ENCODE data around the gene NECTIN2.
"Not testable (repeated sequence)": the region's sequence is repeated elsewhere in the genome, so short reads cannot be mapped to it uniquely, and the experiment has no call there.

Gene NECTIN2

DNA sequence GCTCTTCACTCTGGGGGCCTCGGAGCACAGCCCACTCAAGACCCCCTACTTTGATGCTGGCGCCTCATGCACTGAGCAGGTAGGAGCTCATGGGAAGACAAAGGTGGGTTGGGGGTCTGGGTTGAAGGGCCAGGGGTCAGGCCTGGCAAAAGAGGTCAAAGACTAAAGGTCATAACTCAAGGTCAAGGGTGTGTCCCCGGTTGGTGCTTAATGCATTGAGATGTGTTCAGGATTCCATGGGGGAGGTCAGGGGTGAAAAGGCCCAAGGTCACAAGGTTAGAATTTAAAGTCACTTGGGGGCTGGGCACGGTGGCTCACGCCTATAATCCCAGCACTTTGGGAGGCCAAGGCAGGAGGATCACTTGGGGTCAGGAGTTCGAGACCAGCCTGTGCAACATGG, 40.0 kb downstream of the NECTIN2 start:
- no peak for TF ChIP-seq ZFP30 (CRISPR knock-in tag; IDR thresholded peaks at IDR 0.05)
- TF ChIP-seq ZC3H10 (CRISPR knock-in tag; IDR thresholded peaks at IDR 0.05): no peak
- ATAC-seq: no peak

DNA sequence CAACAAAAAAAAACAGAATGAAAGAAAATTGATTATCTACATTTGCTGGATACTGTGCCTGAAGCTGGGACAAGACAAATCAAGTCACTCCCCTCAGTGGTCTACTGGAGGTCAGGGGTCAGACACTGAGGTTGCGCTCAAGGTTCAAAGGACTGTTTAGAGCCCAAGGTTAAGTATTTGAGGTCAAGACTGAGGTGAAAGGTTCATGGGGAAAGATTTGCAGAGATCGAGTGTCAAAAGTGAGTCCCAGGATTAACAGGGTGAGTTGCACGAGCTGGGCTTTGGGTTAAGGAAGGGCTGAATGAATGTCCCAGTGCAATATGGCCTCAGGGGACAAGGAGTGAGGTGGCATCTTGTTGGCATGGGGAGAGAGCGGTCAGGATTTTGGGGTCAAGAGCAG, 41.6 kb downstream of the NECTIN2 start:
- TF ChIP-seq TCF4 (CRISPR knock-in tag; IDR thresholded peaks at IDR 0.05; ENCODE audit: borderline replicate concordance) (no peak), CSDC2 (CRISPR knock-in tag; IDR thresholded peaks at IDR 0.05) (no peak), BACH2 (CRISPR knock-in tag; IDR thresholded peaks at IDR 0.05; ENCODE audit: borderline replicate concordance) (no peak), ESRRG (CRISPR knock-in tag; IDR thresholded peaks at IDR 0.05) (no peak), ZNF70 (CRISPR knock-in tag; IDR thresholded peaks at IDR 0.05) (no peak), ISL1 (CRISPR knock-in tag; IDR thresholded peaks at IDR 0.05) (no peak), ZFP3 (CRISPR knock-in tag; IDR thresholded peaks at IDR 0.05) (no peak), ZNF8 (CRISPR knock-in tag; IDR thresholded peaks at IDR 0.05) (no peak), PPARA (CRISPR knock-in tag; IDR thresholded peaks at IDR 0.05; ENCODE audit: borderline replicate concordance) (no peak), ARNTL (CRISPR knock-in tag; IDR thresholded peaks at IDR 0.05; ENCODE audit: borderline replicate concordance, low read depth) (no peak), TOX (CRISPR knock-in tag; IDR thresholded peaks at IDR 0.05; ENCODE audit: borderline replicate concordance) (no peak), GLIS3 (CRISPR knock-in tag; IDR thresholded peaks at IDR 0.05) (no peak), OSR1 (CRISPR knock-in tag; IDR thresholded peaks at IDR 0.05) (no peak), RARB (CRISPR knock-in tag; IDR thresholded peaks at IDR 0.05) (no peak), ZFP30 (CRISPR knock-in tag; IDR thresholded peaks at IDR 0.05) (no peak)
- TF ChIP-seq, protein P1, sequence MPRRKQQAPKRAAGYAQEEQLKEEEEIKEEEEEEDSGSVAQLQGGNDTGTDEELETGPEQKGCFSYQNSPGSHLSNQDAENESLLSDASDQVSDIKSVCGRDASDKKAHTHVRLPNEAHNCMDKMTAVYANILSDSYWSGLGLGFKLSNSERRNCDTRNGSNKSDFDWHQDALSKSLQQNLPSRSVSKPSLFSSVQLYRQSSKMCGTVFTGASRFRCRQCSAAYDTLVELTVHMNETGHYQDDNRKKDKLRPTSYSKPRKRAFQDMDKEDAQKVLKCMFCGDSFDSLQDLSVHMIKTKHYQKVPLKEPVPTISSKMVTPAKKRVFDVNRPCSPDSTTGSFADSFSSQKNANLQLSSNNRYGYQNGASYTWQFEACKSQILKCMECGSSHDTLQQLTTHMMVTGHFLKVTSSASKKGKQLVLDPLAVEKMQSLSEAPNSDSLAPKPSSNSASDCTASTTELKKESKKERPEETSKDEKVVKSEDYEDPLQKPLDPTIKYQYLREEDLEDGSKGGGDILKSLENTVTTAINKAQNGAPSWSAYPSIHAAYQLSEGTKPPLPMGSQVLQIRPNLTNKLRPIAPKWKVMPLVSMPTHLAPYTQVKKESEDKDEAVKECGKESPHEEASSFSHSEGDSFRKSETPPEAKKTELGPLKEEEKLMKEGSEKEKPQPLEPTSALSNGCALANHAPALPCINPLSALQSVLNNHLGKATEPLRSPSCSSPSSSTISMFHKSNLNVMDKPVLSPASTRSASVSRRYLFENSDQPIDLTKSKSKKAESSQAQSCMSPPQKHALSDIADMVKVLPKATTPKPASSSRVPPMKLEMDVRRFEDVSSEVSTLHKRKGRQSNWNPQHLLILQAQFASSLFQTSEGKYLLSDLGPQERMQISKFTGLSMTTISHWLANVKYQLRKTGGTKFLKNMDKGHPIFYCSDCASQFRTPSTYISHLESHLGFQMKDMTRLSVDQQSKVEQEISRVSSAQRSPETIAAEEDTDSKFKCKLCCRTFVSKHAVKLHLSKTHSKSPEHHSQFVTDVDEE (CRISPR knock-in tag; IDR thresholded peaks at IDR 0.05): no peak
- TF ChIP-seq, protein P2, sequence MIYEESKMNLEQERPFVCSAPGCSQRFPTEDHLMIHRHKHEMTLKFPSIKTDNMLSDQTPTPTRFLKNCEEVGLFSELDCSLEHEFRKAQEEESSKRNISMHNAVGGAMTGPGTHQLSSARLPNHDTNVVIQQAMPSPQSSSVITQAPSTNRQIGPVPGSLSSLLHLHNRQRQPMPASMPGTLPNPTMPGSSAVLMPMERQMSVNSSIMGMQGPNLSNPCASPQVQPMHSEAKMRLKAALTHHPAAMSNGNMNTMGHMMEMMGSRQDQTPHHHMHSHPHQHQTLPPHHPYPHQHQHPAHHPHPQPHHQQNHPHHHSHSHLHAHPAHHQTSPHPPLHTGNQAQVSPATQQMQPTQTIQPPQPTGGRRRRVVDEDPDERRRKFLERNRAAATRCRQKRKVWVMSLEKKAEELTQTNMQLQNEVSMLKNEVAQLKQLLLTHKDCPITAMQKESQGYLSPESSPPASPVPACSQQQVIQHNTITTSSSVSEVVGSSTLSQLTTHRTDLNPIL (CRISPR knock-in tag; IDR thresholded peaks at IDR 0.05; ENCODE audit: low read depth): no peak
- TF ChIP-seq, protein P3, sequence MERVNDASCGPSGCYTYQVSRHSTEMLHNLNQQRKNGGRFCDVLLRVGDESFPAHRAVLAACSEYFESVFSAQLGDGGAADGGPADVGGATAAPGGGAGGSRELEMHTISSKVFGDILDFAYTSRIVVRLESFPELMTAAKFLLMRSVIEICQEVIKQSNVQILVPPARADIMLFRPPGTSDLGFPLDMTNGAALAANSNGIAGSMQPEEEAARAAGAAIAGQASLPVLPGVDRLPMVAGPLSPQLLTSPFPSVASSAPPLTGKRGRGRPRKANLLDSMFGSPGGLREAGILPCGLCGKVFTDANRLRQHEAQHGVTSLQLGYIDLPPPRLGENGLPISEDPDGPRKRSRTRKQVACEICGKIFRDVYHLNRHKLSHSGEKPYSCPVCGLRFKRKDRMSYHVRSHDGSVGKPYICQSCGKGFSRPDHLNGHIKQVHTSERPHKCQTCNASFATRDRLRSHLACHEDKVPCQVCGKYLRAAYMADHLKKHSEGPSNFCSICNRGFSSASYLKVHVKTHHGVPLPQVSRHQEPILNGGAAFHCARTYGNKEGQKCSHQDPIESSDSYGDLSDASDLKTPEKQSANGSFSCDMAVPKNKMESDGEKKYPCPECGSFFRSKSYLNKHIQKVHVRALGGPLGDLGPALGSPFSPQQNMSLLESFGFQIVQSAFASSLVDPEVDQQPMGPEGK (CRISPR knock-in tag; IDR thresholded peaks at IDR 0.05; ENCODE audit: borderline replicate concordance): no peak
- TF ChIP-seq, protein P4, sequence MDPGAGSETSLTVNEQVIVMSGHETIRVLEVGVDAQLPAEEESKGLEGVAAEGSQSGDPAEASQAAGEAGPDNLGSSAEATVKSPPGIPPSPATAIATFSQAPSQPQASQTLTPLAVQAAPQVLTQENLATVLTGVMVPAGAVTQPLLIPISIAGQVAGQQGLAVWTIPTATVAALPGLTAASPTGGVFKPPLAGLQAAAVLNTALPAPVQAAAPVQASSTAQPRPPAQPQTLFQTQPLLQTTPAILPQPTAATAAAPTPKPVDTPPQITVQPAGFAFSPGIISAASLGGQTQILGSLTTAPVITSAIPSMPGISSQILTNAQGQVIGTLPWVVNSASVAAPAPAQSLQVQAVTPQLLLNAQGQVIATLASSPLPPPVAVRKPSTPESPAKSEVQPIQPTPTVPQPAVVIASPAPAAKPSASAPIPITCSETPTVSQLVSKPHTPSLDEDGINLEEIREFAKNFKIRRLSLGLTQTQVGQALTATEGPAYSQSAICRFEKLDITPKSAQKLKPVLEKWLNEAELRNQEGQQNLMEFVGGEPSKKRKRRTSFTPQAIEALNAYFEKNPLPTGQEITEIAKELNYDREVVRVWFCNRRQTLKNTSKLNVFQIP (CRISPR knock-in tag; IDR thresholded peaks at IDR 0.05; ENCODE audit: borderline replicate concordance, low read depth): no peak
- ATAC-seq: no peak

DNA sequence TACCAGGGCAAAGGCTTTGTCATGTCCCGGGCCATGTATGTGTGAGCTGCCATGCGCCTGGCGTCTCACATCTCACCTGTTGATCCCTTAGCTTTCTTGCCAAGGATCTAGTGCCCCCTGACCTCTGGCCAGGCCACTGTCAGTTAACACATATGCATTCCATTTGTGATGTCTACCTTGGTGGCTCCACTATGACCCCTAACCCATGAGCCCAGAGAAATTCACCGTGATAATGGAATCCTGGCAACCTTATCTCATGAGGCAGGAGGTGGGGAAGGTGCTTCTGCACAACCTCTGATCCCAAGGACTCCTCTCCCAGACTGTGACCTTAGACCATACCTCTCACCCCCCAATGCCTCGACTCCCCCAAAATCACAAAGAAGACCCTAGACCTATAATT, 42.2 kb downstream of the NECTIN2 start:
- not testable (repeated sequence) for ATAC-seq

DNA sequence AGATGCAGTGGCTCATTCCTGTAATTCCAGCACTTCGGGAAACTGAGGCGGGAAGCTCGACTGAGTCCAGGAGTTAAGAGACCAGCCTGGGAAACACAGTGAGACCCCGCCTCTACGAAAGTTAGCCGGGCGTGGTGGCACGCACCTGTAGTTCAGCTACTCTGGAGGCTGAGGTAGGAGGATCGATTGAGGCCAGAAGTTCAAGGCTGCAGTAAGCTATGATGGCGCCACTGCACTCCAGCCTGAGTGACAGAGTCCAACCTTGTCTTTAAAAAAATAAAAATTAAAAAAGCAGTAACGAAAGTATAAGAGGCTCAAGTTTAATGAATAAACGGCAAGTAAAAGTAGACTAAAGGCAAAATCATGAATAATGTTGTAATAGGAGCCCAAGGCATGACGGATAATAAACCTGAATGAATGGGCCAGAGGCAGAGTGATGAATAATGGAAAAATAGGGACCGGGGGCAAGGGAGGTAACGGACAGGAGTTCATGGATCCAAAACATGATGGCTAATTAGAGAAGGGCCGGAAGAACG, 43.8 kb downstream of the NECTIN2 start:
- no peak for ATAC-seq
- TF ChIP-seq, protein P5, sequence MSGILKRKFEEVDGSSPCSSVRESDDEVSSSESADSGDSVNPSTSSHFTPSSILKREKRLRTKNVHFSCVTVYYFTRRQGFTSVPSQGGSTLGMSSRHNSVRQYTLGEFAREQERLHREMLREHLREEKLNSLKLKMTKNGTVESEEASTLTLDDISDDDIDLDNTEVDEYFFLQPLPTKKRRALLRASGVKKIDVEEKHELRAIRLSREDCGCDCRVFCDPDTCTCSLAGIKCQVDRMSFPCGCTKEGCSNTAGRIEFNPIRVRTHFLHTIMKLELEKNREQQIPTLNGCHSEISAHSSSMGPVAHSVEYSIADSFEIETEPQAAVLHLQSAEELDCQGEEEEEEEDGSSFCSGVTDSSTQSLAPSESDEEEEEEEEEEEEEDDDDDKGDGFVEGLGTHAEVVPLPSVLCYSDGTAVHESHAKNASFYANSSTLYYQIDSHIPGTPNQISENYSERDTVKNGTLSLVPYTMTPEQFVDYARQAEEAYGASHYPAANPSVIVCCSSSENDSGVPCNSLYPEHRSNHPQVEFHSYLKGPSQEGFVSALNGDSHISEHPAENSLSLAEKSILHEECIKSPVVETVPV (CRISPR knock-in tag; IDR thresholded peaks at IDR 0.05): no peak
- TF ChIP-seq ARNTL (CRISPR knock-in tag; IDR thresholded peaks at IDR 0.05; ENCODE audit: borderline replicate concordance, low read depth): no peak
- no peak for TF ChIP-seq TCF4 (CRISPR knock-in tag; IDR thresholded peaks at IDR 0.05; ENCODE audit: borderline replicate concordance)
- no peak for TF ChIP-seq TOX (CRISPR knock-in tag; IDR thresholded peaks at IDR 0.05; ENCODE audit: borderline replicate concordance)
- TF ChIP-seq ZNF70 (CRISPR knock-in tag; IDR thresholded peaks at IDR 0.05): no peak
- TF ChIP-seq ZNF565 (CRISPR knock-in tag; conservative IDR thresholded peaks at IDR 0.05; ENCODE audit: low read depth): no peak
- no peak for TF ChIP-seq ZC3H10 (CRISPR knock-in tag; IDR thresholded peaks at IDR 0.05)
- TF ChIP-seq, protein P1 (CRISPR knock-in tag; IDR thresholded peaks at IDR 0.05): no peak
- TF ChIP-seq ZFP3 (CRISPR knock-in tag; IDR thresholded peaks at IDR 0.05): no peak
- TF ChIP-seq, protein P3 (CRISPR knock-in tag; IDR thresholded peaks at IDR 0.05; ENCODE audit: borderline replicate concordance): no peak
- no peak for TF ChIP-seq PPARA (CRISPR knock-in tag; IDR thresholded peaks at IDR 0.05; ENCODE audit: borderline replicate concordance)

Data from SK-N-SH treated with all-trans-retinoic acid at 6 μM for 48 hours (cell line).